H1 (cell line): ENCODE data around the gene TXK. TPM values are rescaled to one million over a fixed set of nuclear protein-coding genes. Genes with fewer than 3 reads are reported as not detected.

Source experiments
- CTCF ChIA-PET: fragments of 300-600 bp; sonication (Branson Sonifier 250); formaldehyde crosslinking; loops from one replicate; lab custom pipeline; 2021; ENCODE audit not compliant: partially characterized antibody; lab: Charles Lee
- POLR2A ChIA-PET: fragments of 300-600 bp; sonication (Branson Sonifier 250); formaldehyde crosslinking; loops from one replicate; lab custom pipeline; 2021; ENCODE audit warnings: inconsistent platforms; ENCODE audit not compliant: partially characterized antibody; lab: Charles Lee
- DNase-seq, 2 experiments: peaks; one replicate each; pipeline versions ENCODE4 v3.0.0 to v3.0.0-alpha.2; 2010 to 2022; ENCODE audit warnings: low spot score in 2 of 2, low read depth in 1 of 2, mixed read lengths in 1 of 2
- FAIRE-seq: peaks from 2 replicates; lab custom pipeline; 2011; peaks lifted over from hg19 to GRCh38; lab: Jason Lieb, UNC
- H2AFZ ChIP-seq: 2 replicates; pipeline ENCODE4 v1.8.1; 2012; ENCODE audit warnings: low read length, inconsistent platforms
- H2AK5ac ChIP-seq: 2 replicates; pipeline ENCODE4 v1.6.1; 2013; ENCODE audit warnings: low read depth, low read length
- H2BK120ac ChIP-seq: replicated peaks from 2 replicates; pipeline ENCODE3; 2013; ENCODE audit warnings: low read depth, low read length, inconsistent platforms
- H2BK12ac ChIP-seq: 2 replicates; pipeline ENCODE4 v1.6.1; 2013; ENCODE audit warnings: low read depth, low read length
- H2BK15ac ChIP-seq: 2 replicates; pipeline ENCODE4 v1.6.1; 2013; ENCODE audit warnings: low read length
- H2BK20ac ChIP-seq: 2 replicates; pipeline ENCODE4 v1.6.1; 2013; ENCODE audit warnings: low read length
- H2BK5ac ChIP-seq: 2 replicates; pipeline ENCODE4 v1.6.1; 2013; ENCODE audit warnings: low read depth, low read length
- H3K14ac ChIP-seq: 2 replicates; pipeline ENCODE4 v1.6.1; 2013; ENCODE audit warnings: inconsistent platforms; ENCODE audit not compliant: insufficient read length
- H3K18ac ChIP-seq: 2 replicates; pipeline ENCODE4 v1.6.1; 2013; ENCODE audit warnings: low read length; ENCODE audit errors: extremely low read depth
- H3K23ac ChIP-seq: 2 replicates; pipeline ENCODE4 v1.6.1; 2013; ENCODE audit warnings: inconsistent platforms; ENCODE audit not compliant: insufficient read length
- H3K23me2 ChIP-seq: 2 replicates; pipeline ENCODE4 v1.6.1; 2013; ENCODE audit warnings: low read depth, low read length
- H3K27ac ChIP-seq: 2 replicates; pipeline ENCODE4 v1.6.1; 2011; ENCODE audit warnings: low read depth, low read length, inconsistent platforms
- H3K27me3 ChIP-seq, 4 experiments: replicated peaks in 1 of 4; 1 replicate in 1 of 4; 2 replicates in 3 of 4; pipeline versions ENCODE4 v1.6.1 to v1.8.1; 2011 to 2013; ENCODE audit warnings: low read length in 3 of 4, mild to moderate bottlenecking in 3 of 4, inconsistent platforms in 2 of 4, mixed read lengths in 2 of 4, moderate library complexity in 1 of 4; ENCODE audit not compliant: control insufficient read depth in 3 of 4, insufficient read depth in 3 of 4; ENCODE audit errors: extremely low read depth in 1 of 4
- H3K36me3 ChIP-seq, 4 experiments: 2 replicates each; pipeline versions ENCODE4 v1.6.1 to v1.8.1; 2011 to 2013; ENCODE audit warnings: mild to moderate bottlenecking in 4 of 4, low read length in 3 of 4, moderate library complexity in 2 of 4, control low read depth in 1 of 4, inconsistent platforms in 1 of 4; ENCODE audit not compliant: insufficient read depth in 4 of 4, control insufficient read depth in 2 of 4
- H3K4ac ChIP-seq: replicated peaks from 2 replicates; pipeline ENCODE3; 2013; ENCODE audit warnings: low read length, low read depth, mixed read lengths, inconsistent platforms; ENCODE audit not compliant: insufficient read length
- H3K4me1 ChIP-seq, 4 experiments: replicated peaks in 1 of 4; 1 replicate in 1 of 4; 2 replicates in 3 of 4; pipeline versions ENCODE4 v1.6.1 to v1.8.1; 2011 to 2013; ENCODE audit warnings: low read length in 3 of 4, inconsistent platforms in 2 of 4, mixed read lengths in 1 of 4; ENCODE audit not compliant: insufficient read depth in 4 of 4, control insufficient read depth in 3 of 4
- H3K4me2 ChIP-seq, 2 experiments: 2 replicates each; pipeline versions ENCODE4 v1.6.1 to v1.8.1; 2011 to 2013; ENCODE audit warnings: low read depth in 2 of 2, low read length in 2 of 2, control low read depth in 1 of 2, inconsistent platforms in 1 of 2, mild to moderate bottlenecking in 1 of 2; ENCODE audit not compliant: insufficient read depth in 1 of 2
- H3K4me3 ChIP-seq, 4 experiments: fragments of 200-600, 300-600 bp in 1 of 4; sonication (generic), shearing (Covaris generic), sonication (Bioruptor Twin) in 1 of 4; 2 replicates each; pipeline versions ENCODE4 v1.5.1 to v1.8.1; 2011 to 2016; ENCODE audit warnings: low read length in 4 of 4, low read depth in 3 of 4, control low read depth in 2 of 4, inconsistent platforms in 2 of 4, mild to moderate bottlenecking in 2 of 4, mixed read lengths in 1 of 4, moderate library complexity in 1 of 4; ENCODE audit not compliant: insufficient read depth in 2 of 4; ENCODE audit errors: extremely low read depth in 1 of 4
- H3K56ac ChIP-seq: replicated peaks from 2 replicates; pipeline ENCODE3; 2013; ENCODE audit warnings: low read depth, mild to moderate bottlenecking, mixed read lengths, low read length, inconsistent platforms; ENCODE audit not compliant: insufficient read length
- H3K79me1 ChIP-seq: 2 replicates; pipeline ENCODE4 v1.6.1; 2013; ENCODE audit warnings: low read depth, low read length, control low read depth
- H3K79me2 ChIP-seq, 2 experiments: 2 replicates each; pipeline versions ENCODE4 v1.6.1 to v1.8.1; 2012 to 2013; ENCODE audit warnings: low read length in 2 of 2, mild to moderate bottlenecking in 2 of 2, inconsistent platforms in 1 of 2; ENCODE audit not compliant: insufficient read depth in 2 of 2, control insufficient read depth in 1 of 2
- H3K9ac ChIP-seq, 4 experiments: replicated peaks in 1 of 4; 1 replicate in 1 of 4; 2 replicates in 3 of 4; pipeline versions ENCODE4 v1.6.1 to v1.8.1; 2011 to 2013; ENCODE audit warnings: low read depth in 3 of 4, low read length in 3 of 4, control low read depth in 2 of 4, mild to moderate bottlenecking in 2 of 4, moderate library complexity in 2 of 4, inconsistent platforms in 1 of 4; ENCODE audit errors: extremely low read depth in 1 of 4
- H3K9me3 ChIP-seq, 2 experiments: 2 replicates each; pipeline versions ENCODE4 v1.6.1 to v1.8.1; 2012 to 2013; ENCODE audit warnings: mild to moderate bottlenecking in 2 of 2, moderate library complexity in 2 of 2, control low read depth in 1 of 2, inconsistent platforms in 1 of 2, low read depth in 1 of 2, low read length in 1 of 2, mixed read lengths in 1 of 2; ENCODE audit not compliant: insufficient read depth in 2 of 2
- H4K20me1 ChIP-seq, 2 experiments: replicated peaks in 1 of 2; 2 replicates each; pipeline versions ENCODE3 to v1.8.1; 2011 to 2013; ENCODE audit warnings: inconsistent platforms in 2 of 2, low read length in 2 of 2, mild to moderate bottlenecking in 1 of 2; ENCODE audit not compliant: insufficient read depth in 2 of 2, control insufficient read depth in 1 of 2
- H4K5ac ChIP-seq: 2 replicates; pipeline ENCODE4 v1.6.1; 2013; ENCODE audit warnings: low read length, low read depth, mixed read lengths, inconsistent platforms; ENCODE audit not compliant: insufficient read length
- H4K8ac ChIP-seq: 2 replicates; pipeline ENCODE4 v1.8.0; 2013; ENCODE audit warnings: mild to moderate bottlenecking, moderate library complexity, low read length, inconsistent platforms; ENCODE audit not compliant: insufficient read depth; ENCODE audit errors: extremely low read depth
- H4K91ac ChIP-seq: replicated peaks from 2 replicates; pipeline ENCODE3; 2013; ENCODE audit warnings: low read length, mixed read lengths, inconsistent platforms; ENCODE audit not compliant: insufficient read length
- CTBP2 ChIP-seq: IDR thresholded peaks from 2 replicates; pipeline ENCODE4 v1.7.0; 2011; ENCODE audit warnings: borderline replicate concordance, mild to moderate bottlenecking, moderate library complexity, mixed read lengths, low read length; ENCODE audit not compliant: insufficient read depth, insufficient read length
- CTCF ChIP-seq, 3 experiments: IDR thresholded peaks; 1 replicate in 2 of 3; 2 replicates in 1 of 3; pipeline versions ENCODE4 v1.5.1 to v1.6.1; 2011; ENCODE audit warnings: low read length in 3 of 3, mild to moderate bottlenecking in 3 of 3, inconsistent platforms in 2 of 3, low read depth in 1 of 3, moderate library complexity in 1 of 3; ENCODE audit not compliant: insufficient read depth in 1 of 3; ENCODE audit errors: control extremely low read depth in 1 of 3
- GABPA ChIP-seq: IDR thresholded peaks from 2 replicates; pipeline ENCODE4 v1.6.1; 2011; ENCODE audit warnings: mild to moderate bottlenecking, low read length, moderate library complexity, borderline replicate concordance; ENCODE audit not compliant: insufficient read depth
- GTF2F1 ChIP-seq: IDR thresholded peaks from 2 replicates; pipeline ENCODE4 v1.6.1; 2012; ENCODE audit warnings: low read depth, low read length, improper control_type of control experiment, borderline replicate concordance
- HDAC6 ChIP-seq: IDR thresholded peaks from one replicate; pipeline ENCODE4 v1.7.1; 2012; ENCODE audit warnings: low read depth, mild to moderate bottlenecking, inconsistent platforms, low read length, moderate library complexity
- NANOG ChIP-seq: IDR thresholded peaks from 2 replicates; pipeline ENCODE4 v1.6.1; 2011; ENCODE audit warnings: low read length, low read depth, mild to moderate bottlenecking, inconsistent platforms; ENCODE audit not compliant: insufficient read depth, poor library complexity, severe bottlenecking
- POLR2A ChIP-seq, 2 experiments: IDR thresholded peaks; 1 replicate in 1 of 2; 2 replicates in 1 of 2; pipeline ENCODE4 v1.6.1; 2011; ENCODE audit warnings: low read depth in 2 of 2, low read length in 2 of 2, mild to moderate bottlenecking in 2 of 2; ENCODE audit errors: control extremely low read depth in 1 of 2
- RFX5 ChIP-seq: IDR thresholded peaks from 2 replicates; pipeline ENCODE4 v1.6.1; 2011; ENCODE audit warnings: low read depth, low read length, improper control_type of control experiment, borderline replicate concordance
- SIX5 ChIP-seq: IDR thresholded peaks from 2 replicates; pipeline ENCODE4 v1.6.1; 2011; ENCODE audit warnings: mild to moderate bottlenecking, low read depth, low read length
- SUZ12 ChIP-seq: fragments of 200-600 bp; sonication (generic); IDR thresholded peaks from 2 replicates; pipeline ENCODE4 v1.6.1; 2012; ENCODE audit warnings: mild to moderate bottlenecking, inconsistent platforms, low read length, moderate library complexity, mixed read lengths
- WGBS, 2 experiments: shearing (Covaris generic) in 1 of 2; methylation state at CpG; one replicate each; pipeline versions ENCODE4 v1.1.6 to v1.1.7; 2013 to 2015; ENCODE audit warnings: low lambda C conversion rate in 2 of 2, mixed read lengths in 2 of 2, inconsistent platforms in 1 of 2, low coverage in 1 of 2, missing lambda C conversion rate in 1 of 2; ENCODE audit not compliant: insufficient replicate concordance in 2 of 2, insufficient coverage in 1 of 2, insufficient read length in 1 of 2; ENCODE audit errors: extremely low coverage in 1 of 2, missing lambda C conversion rate in 1 of 2; 5-methylcytosine and 5-hydroxymethylcytosine counted together
- polyA plus RNA-seq, 7 experiments: library from polyadenylated mRNA; depleted of rRNA in 3 of 7; stranded (reverse) in 5 of 7; unstranded in 2 of 7; fragments of >200 nt in 5 of 7; fragments of 200-250 nt in 2 of 7; gene quantifications; 1 replicate in 5 of 7; 2 replicates in 1 of 7; 4 replicates in 1 of 7; pipeline versions ENCODE4 v1.2.1 to v1.2.3, GENCODE V29; 2011 to 2013; ENCODE audit warnings: missing spikeins in 2 of 7, mixed read lengths in 2 of 7
- total RNA-seq: library from RNA; stranded (reverse); fragmentation: NEBNext Ultra II Directional; extraction: Animal tissue kit (Norgen Biotek cat#: 25700); gene quantifications from 2 replicates; pipeline ENCODE4 v1.2.1, GENCODE V29; 2021

The TXK gene
- total and polyA plus RNA-seq, 2 of the 8 experiments (the other 6 are each of a cell fraction or from before 2014, with no cell fraction given) = not detected

- Histone ChIP-seq H2BK15ac (no peak overlapping the region), H3K9me3 (no peaks in the 10 kb centered on the region), H2AK5ac (no peak overlapping the region), H3K18ac (no peak overlapping the region), H4K8ac (no peak overlapping the region), H3K56ac (no peak overlapping the region), H3K4me3 (no peak overlapping the region), H2AFZ (0 out of 2 replicates have a peak overlapping the region, but pooled peaks have one; percentile 23), H4K91ac (no peak overlapping the region), H3K36me3 (no peaks in the 10 kb centered on the region), H2BK12ac (no peak overlapping the region), H3K9ac (no peak overlapping the region), H2BK20ac (no peak overlapping the region), H2BK5ac (no peak overlapping the region), H3K79me1 (no peaks in the 10 kb centered on the region; the same call in 1 of the 2 replicates), H3K4me2 (no peak overlapping the region), H2BK120ac (no peak overlapping the region), H3K14ac (no peak overlapping the region), H3K23ac (no peak overlapping the region), H3K23me2 (no peaks in the 10 kb centered on the region), H3K27ac (no peak overlapping the region), H4K20me1 (no peaks in the 10 kb centered on the region), H3K4ac (no peak overlapping the region), H4K5ac (no peak overlapping the region), H3K4me1 (no peaks in the 10 kb centered on the region; a peak in 1 of 7 replicates), H3K79me2 (no peaks in the 10 kb centered on the region), H3K27me3 (no peaks in the 10 kb centered on the region)
- ChIA-PET CTCF (interaction anchor here (0.6 to 9.3 kb wide), 6 partner anchors 8 to 220 kb away, joined by 3 to 85 read pairs (median 4); no protein-coding TSS in a partner anchor), POLR2A (interaction anchor here (1.5 kb wide), 1 partner anchor 10 kb away, joined by 5 read pairs; no protein-coding TSS in a partner anchor)
- no peak for DNase-seq
- FAIRE-seq = no peak
- 63% methylated on average over 4 of the region's 4 CpGs; no CpG with 5 or more reads in 1 of the 2 experiments for WGBS, 2 experiments
- TF ChIP-seq GTF2F1 = no peak
- TF ChIP-seq HDAC6 = no peak
- no peak for TF ChIP-seq CTCF (IDR thresholded peaks at IDR 0.05; ENCODE audit: control extremely low read depth in 1 of 3, insufficient read depth in 1 of 3, low read depth in 1 of 3, low read length in 3 of 3)
- no peak for TF ChIP-seq SUZ12
- no peak for TF ChIP-seq CTBP2
- TF ChIP-seq NANOG = no peak
- no peak for TF ChIP-seq RFX5
- TF ChIP-seq SIX5 = no peak
- TF ChIP-seq GABPA = no peak
- TF ChIP-seq POLR2A (IDR thresholded peaks at IDR 0.05; ENCODE audit: control extremely low read depth in 1 of 2, low read depth in 2 of 2, low read length in 2 of 2) = no peak
Observed at GRCh38 chr4:48041535-48042137, 92.4 kb downstream of the TXK start.
